Choroid plexus epithelial cell (primary cell): ENCODE measurements around the gene PFDN1.

Experiments used
- DNase-seq: peaks from one replicate; pipeline ENCODE4 v3.0.0-alpha.2; 2010; ENCODE audit warnings: low read depth
- H3K4me3 ChIP-seq: 2 replicates; pipeline ENCODE4 v1.5.1; 2011; ENCODE audit warnings: low read depth, mild to moderate bottlenecking, control low read depth, low read length, moderate library complexity
- CTCF ChIP-seq: conservative IDR thresholded peaks from 2 replicates; pipeline ENCODE4 v1.5.1; 2011; ENCODE audit warnings: low read depth, mild to moderate bottlenecking, control low read depth, inconsistent platforms, low read length, moderate library complexity

PFDN1 gene

GRCh38 chr5:140312067-140312790 is 9.3 kb upstream of the PFDN1 start:
- DNase-seq = peak; percentile 76
- no peak for TF ChIP-seq CTCF
- no peak overlapping the region for H3K4me3 ChIP-seq

- DNase-seq = peak; percentile 85
- H3K4me3 ChIP-seq = no peak overlapping the region
- no peak for TF ChIP-seq CTCF
These were observed 8.1 kb upstream of the PFDN1 start for GRCh38 chr5:140311011-140311467.

GRCh38 chr5:140310434-140310833 is 7.5 kb upstream of the PFDN1 start:
- H3K4me3 ChIP-seq = no peak overlapping the region
- no peak for DNase-seq
- no peak for TF ChIP-seq CTCF

GRCh38 chr5:140309706-140310249 is 6.9 kb upstream of the PFDN1 start:
- TF ChIP-seq CTCF = no peak
- H3K4me3 ChIP-seq = no peak overlapping the region
- no peak for DNase-seq

GRCh38 chr5:140305471-140305870 is 2.6 kb upstream of the PFDN1 start:
- no peak for DNase-seq
- H3K4me3 ChIP-seq = no peak overlapping the region
- TF ChIP-seq CTCF = no peak

- no peak for TF ChIP-seq CTCF
- H3K4me3 ChIP-seq = no peak overlapping the region
- no peak for DNase-seq
These were observed 1.1 kb upstream of the PFDN1 start for GRCh38 chr5:140303966-140304365.

- no peak for DNase-seq
- TF ChIP-seq CTCF = no peak
- H3K4me3 ChIP-seq = no peak overlapping the region
These were observed 1.8 kb downstream of the PFDN1 start for GRCh38 chr5:140301136-140301535.
